CD4-positive, alpha-beta T cell treated with Interleukin-15 for 1 hour (primary cell): ENCODE data around the gene GNAS.
A peak's percentile ranks its signal among the peaks of the same experiment; 100 is the strongest.

Source experiments
- DNase-seq: peaks from one replicate; pipeline ENCODE4 v3.0.0-alpha.2; 2020

GNAS gene

DNA sequence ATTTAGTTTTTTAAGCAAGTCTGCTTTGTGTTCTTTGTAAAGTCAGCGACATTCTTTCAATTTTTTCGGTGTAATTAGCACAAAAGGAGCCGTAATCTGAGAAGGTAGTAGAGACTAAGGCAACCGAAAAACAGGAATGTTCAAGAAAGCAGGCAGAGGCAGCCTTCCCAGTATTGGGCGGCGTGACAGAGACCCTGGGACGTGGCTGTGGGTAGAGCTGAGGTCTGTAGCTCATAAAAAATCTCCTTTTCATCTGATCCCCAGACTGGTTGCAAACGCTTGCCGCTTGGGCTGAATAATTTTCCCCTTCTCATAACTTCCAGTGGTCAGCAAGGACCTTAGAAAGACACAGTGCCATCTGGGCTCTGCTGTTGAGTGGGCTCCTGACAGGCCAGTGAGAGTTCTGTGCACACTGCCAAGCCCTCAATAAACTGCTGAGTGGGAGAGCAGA, 30.8 kb downstream of the GNAS start:
- DNase-seq = no peak

DNA sequence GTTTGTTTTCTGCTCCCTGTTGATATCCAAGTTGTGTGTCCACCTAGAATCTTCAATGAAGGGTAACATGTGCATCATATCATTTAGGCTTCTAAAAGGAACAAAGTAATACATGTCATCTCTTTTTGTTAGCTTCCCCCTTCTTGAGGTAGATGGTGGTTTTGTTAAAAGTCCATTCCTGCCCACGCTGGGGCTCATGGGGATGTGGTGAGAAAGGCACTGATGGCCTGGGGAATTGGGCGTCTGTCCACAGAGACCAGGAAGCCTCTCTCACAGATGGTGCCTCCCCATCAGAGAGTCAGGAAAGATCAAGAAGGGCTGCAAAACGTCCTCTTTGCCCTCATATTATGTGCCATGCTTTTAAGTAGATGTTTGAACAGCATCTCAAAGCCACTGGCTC, 32.5 kb downstream of the GNAS start:
- DNase-seq = no peak

DNA sequence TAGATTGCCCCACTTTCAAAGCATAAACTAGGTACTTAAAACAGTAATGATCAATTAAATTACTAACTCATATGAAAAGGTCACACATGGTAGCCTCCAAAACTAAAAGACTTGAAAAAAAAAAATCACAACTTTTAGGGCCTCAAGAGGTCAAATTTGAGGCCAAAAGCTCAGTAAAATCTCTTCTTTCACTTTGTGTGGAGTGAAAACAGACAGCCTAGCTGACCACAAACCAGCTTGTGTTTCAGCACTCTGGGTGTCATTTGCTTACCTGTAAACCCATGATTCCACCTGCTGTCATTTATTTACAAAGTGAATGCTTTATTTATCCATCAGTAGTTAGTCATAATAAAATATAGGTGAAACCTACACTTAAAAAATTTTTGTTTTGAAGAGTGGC, 34.0 kb downstream of the GNAS start:
- DNase-seq = no peak

GRCh38 chr20:58888103-58888502, 35.6 kb downstream of the GNAS start:
- no peak for DNase-seq

- peak; percentile 87 for DNase-seq
Observed at GRCh38 chr20:58888521-58889333, 36.2 kb downstream of the GNAS start.

DNA sequence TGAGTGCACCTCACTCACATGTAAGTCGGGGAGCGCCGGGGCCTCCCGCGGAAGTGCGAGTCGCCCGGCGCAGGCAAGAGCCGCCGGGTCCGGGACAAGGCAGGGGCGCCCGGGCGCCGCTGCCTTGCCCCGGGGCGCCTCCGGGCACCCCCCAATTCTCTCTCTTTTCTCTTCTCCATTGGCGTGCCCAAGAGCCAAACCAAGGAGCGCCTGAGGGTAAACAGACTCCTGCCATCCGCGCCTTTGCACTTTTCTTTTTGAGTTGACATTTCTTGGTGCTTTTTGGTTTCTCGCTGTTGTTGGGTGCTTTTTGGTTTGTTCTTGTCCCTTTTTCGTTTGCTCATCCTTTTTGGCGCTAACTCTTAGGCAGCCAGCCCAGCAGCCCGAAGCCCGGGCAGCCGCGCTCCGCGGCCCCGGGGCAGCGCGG, 36.8 kb downstream of the GNAS start:
- DNase-seq = no peak

GRCh38 chr20:58889798-58890517, 37.4 kb downstream of the GNAS start:
- DNase-seq = no peak

- peak; percentile 78 for DNase-seq
Observed at GRCh38 chr20:58890518-58891085, 38.1 kb downstream of the GNAS start.

DNA sequence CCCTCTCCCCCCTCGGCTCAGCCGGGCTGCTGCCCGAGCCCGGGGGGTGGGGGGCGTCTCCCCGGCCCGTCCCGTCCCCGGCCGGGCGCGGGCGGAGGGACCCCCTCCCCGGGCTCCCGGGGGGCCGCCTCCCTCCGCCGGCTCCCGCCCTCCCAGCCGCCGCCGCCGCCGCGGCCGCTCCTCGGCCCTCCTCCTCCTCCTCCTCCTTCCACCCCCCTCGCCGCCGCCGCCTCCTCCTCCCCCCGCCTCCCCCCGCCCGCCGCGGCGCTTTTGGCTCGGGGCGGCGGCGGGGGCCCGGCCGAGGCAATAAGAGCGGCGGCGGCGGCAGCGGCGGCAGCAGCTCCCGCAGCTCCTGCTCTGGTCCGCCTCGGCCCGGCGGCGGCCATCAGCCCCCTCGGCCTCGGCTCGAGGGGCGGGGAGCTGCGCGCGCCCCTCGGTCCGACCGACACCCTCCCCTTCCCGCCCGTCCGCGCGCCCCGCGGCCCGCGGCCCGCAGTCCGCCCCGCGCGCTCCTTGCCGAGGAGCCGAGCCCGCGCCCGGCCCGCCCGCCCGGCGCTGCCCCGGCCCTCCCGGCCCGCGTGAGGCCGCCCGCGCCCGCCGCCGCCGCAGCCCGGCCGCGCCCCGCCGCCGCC, 38.7 kb downstream of the GNAS start:
- peak; percentile 85 for DNase-seq

DNA sequence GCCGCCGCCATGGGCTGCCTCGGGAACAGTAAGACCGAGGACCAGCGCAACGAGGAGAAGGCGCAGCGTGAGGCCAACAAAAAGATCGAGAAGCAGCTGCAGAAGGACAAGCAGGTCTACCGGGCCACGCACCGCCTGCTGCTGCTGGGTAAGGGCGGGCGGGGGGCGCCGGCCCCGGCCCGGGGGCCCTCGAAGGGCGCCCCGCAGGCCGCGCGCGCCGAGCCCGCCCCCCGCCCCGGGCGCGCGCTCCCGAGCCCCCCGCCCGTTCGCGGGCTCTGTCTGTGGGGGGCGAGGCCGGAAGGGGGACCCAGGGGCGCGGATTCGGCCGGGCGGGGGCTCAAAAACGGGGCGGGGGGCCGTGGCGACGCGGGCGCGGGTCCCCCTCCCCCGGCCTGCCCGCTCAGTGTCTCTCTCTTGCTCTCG, 39.2 kb downstream of the GNAS start:
- DNase-seq = peak; percentile 41

DNA sequence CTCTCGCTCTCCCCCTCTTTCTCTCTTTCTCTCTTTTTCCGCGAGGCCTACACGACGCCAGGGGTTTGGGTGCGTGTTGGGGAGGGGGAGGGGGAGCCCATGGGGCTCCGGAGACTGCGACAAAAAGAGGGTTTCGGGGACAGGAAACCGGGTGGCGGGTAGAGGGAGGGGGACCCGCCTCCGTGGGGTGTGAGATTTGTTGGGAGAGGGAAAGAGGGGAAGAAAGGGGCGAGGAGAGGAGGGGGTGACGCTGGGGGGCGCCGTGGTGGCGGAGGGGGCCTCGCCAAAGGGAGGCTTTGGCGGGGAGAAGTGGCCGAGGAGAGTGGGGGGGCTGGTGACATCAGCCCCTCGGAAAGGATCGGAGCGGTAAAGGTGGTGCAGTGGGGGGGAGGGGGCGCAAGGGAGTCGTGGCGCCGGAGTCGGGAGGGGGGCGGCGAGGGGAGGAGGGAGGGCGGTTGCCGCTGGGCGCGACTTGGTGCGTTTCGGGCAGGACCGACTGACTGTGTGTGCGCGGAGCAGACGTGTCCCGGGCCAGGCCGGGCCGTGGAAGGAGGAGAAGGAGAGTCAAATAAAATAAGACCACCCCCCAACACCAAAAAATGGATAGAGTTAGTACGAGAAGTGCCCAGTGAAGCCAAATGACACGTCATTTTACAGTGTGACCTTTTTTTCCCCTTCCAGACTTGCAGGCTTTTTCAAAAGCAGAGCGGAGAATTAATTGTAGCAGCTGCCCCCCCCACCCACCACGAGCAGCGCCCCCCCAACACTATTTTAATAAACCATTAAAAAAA, 39.8 kb downstream of the GNAS start:
- DNase-seq = peak; percentile 83

DNA sequence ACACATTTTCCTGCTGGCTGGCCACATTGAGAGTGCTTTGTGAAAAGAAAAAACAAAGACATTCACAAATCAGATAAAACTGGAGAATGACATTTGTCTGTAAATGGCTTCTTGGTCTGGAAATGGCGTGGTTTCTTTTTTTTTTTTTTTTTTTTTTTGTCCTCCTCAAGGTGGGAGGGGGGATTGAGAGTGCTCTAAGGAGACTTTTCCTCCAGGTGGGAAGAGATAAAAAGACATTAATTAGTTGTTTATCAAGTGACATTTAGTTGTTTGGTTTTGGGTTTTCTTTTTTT, 40.4 kb downstream of the GNAS start:
- DNase-seq = no peak

GRCh38 chr20:58893355-58894120, 41.0 kb downstream of the GNAS start:
- peak; percentile 35 for DNase-seq

DNA sequence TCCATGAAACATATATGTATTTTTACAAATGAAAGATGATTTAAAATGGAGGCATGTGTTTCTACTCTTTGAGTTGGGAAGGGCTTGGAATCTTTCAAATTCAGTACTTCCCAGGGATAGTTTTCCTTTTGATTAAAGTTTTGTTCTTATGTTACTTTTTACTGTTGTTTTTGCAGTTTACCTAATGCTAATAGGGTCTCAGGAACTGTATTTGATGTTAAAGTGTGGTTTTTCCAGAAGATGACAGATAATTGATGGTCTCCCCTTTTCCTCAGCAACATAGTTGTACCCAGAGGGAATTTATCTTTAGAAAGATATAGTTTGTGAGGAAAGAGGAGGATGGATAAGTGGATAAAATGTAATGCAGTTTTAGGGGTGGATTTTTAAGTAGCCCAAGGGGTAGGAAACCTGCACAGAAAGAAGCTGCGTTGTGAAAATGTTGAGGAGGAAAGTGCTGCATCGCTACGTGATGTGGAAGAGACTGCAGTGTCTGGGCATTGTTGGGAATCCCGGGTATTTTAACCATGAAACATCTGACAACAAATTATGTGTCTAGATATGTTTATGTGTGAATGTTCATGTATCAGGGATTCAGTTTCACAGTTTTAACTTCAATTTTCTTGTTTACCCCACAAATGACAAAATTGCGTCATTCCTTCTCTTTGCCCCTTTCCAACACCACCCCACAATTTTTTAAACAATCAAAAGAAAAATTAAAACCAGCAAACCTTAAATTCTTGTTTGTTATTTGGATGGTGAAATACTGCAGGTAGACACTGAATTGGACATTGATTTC, 42.3 kb downstream of the GNAS start:
- no peak for DNase-seq

DNA sequence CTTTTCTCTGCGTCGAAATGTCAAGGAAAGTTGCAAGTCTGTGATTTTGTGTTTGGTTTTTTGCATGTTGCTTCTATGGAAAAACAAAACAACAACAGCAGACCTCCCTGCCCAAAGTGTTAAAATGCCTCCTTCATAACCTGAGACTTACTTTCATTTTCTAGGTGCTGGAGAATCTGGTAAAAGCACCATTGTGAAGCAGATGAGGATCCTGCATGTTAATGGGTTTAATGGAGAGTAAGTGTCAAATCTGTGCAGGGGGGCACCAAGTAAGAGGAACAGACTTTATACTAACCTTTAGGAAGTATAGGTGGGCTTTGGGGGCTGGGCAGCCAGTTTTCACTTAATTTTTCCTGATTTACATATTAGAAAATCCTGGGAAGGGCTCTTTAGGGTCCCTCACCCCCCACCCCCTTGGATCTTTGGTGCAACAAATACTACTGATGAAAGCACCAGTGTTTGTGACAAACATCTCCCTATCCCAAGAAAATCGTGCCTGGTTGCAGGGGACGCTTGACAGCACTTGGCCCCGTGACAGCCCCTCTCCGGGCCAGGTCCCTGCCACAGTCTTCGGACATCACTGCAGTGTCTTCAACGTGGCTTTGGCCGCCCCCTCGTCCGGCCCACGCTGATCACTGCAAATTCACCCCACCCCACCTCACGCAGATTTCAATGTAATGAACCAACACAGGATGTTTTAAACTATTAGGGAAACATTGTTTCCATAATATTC, 43.1 kb downstream of the GNAS start:
- DNase-seq = no peak

DNA sequence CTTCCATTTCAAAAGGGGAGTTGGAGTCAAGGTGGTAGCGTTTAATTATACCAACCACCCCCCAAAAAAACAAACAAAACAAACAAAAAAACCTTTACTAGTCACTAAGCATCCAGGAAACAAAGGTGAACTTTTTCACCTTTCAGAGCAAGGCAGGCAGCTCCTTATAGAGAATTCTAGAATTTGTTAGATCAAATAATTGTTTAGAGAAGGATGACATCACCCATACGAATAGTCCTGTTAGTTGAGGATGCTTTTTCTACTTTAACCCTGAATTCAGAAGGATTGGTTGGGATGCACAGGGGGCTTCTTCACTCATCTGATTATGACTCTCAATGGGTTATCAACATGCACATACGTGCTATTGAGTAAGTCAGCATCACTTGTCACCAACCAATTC, 44.3 kb downstream of the GNAS start:
- DNase-seq = no peak

GRCh38 chr20:58897488-58897887, 45.0 kb downstream of the GNAS start:
- DNase-seq = no peak

GRCh38 chr20:58898629-58899408, 46.3 kb downstream of the GNAS start:
- no peak for DNase-seq

DNA sequence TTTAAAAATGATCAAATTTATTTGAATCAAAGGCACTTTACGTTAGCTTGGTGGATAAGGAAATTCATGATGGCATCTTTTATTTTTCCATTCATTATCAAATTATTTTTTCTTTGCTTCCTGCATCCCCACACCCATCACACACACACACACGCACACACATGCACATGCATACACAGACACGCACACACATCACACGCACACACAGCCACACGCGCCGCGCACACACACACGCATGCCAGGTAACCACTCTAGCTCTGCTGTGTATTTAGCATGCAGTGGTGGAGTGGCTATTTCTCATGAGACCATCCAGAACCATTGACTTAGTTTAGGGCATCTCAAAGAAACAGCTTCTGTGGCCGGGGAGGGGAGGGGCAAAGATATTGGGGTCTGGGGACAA, 47.0 kb downstream of the GNAS start:
- DNase-seq = no peak

DNA sequence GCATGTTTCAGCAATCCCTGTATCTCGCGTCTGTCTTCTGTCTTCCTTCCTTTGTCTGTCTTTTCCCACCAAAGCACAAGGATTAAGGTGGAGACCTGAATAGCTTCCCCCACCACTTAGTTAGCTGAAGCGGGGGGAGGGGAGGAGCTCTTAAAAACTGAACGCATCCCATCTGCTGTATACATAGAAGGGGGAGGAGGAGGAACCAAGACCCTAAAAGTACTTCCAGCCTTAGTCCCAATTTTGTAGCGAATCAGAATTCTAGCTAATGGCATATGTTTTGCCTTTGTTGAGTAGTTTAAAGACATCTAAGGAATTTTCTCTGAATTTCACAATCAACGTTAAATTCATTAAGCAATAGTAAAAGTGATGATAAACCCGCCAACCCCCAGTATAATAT, 47.9 kb downstream of the GNAS start:
- DNase-seq = no peak
